Adrenal gland (tissue), 12 donors: ENCODE results near the gene TCEA2. TPM values are rescaled to one million over a fixed set of nuclear protein-coding genes. Genes with fewer than 3 reads are reported as not detected.

Experiments
- DNase-seq, 7 donors: peaks; one replicate each; pipeline ENCODE4 v3.0.0-alpha.2; 2019 to 2020
- H3K27ac ChIP-seq, 5 donors: fragments of 200-600 bp; sonication (generic) in 4 of 5; 1 replicate in 3 of 5; 2 replicates in 2 of 5; pipeline versions ENCODE4 v1.5.1 to v1.8.0; 2016 to 2020; ENCODE audit warnings: mild to moderate bottlenecking in 1 of 5
- H3K27me3 ChIP-seq: fragments of 200-600 bp; 2 replicates; pipeline ENCODE4 v1.8.0; 2021
- H3K36me3 ChIP-seq, 2 donors: fragments of 200-600 bp; replicated peaks in 1 of 2; 1 replicate in 1 of 2; 2 replicates in 1 of 2; pipeline versions ENCODE4 v1.5.1 to v1.8.0; 2018 to 2022
- H3K4me1 ChIP-seq, 2 donors: fragments of 200-600 bp; replicated peaks in 1 of 2; 1 replicate in 1 of 2; 2 replicates in 1 of 2; pipeline versions ENCODE4 v1.5.1 to v1.8.0; 2018 to 2021
- H3K4me3 ChIP-seq, 4 donors: fragments of 200-600 bp; sonication (generic) in 3 of 4; one replicate each; pipeline ENCODE4 v1.5.1; 2016 to 2018
- H3K9me3 ChIP-seq, 3 donors: fragments of 200-600 bp; sonication (generic) in 1 of 3; replicated peaks in 1 of 3; 1 replicate in 2 of 3; 2 replicates in 1 of 3; pipeline versions ENCODE4 v1.5.1 to v1.8.0; 2016 to 2021
- POLR2A ChIP-seq, 2 donors: fragments of 450-650 bp; IDR thresholded peaks; one replicate each; pipeline ENCODE4 v1.6.1; 2017; ENCODE audit warnings: antibody characterized with exemption in 2 of 2, mild to moderate bottlenecking in 2 of 2, moderate library complexity in 1 of 2
- WGBS, 4 donors: extraction: QIAGEN DNeasy Blood & Tissue Kit in 2 of 4; methylation state at CpG; one replicate each; pipeline versions ENCODE4 v1.1.5 to v1.1.7; 2013 to 2017; 5-methylcytosine and 5-hydroxymethylcytosine counted together
- intact Hi-C, 2 donors: fragments of 100-400 bp; cut with DNase I; formaldehyde crosslinking; loops; one replicate each; pipeline versions ENCODE4 v1.14.1 to v1.15.0; 2022 to 2023
- polyA plus RNA-seq, 3 donors: library from polyadenylated mRNA; stranded (reverse); fragments of 200-250 nt in 2 of 3; fragments of 350-450 nt in 1 of 3; fragmentation: Illumina TruSeq in 1 of 3; extraction: RNeasy Lipid Tissue Mini Kit (QIAGEN cat#74804) in 1 of 3; gene quantifications; one replicate each; pipeline ENCODE4 v1.2.3, GENCODE V29; 2013 to 2014
- total RNA-seq, 9 donors: library from RNA; depleted of rRNA in 4 of 9; stranded (reverse); fragments of >200 nt in 4 of 9; fragments of 120-200 nt in 1 of 9; fragmentation: NEBNext Ultra II Directional in 1 of 9; extraction: Animal tissue kit (Norgen Biotek cat#: 25700) in 1 of 9; gene quantifications; one replicate each; pipeline versions ENCODE4 v1.1.0 to v1.2.4, GENCODE V29; 2013 to 2023
- TF ChIP-seq, protein P1 (sequence below), 6 experiments: fragments of 450-650 bp in 4 of 6; fragments of 200-600 bp in 2 of 6; sonication (generic) in 1 of 6; IDR thresholded peaks; 1 replicate in 5 of 6; 2 replicates in 1 of 6; pipeline versions ENCODE4 v1.5.1 to v1.8.0; 2016 to 2021; ENCODE audit warnings: antibody characterized with exemption in 6 of 6, mild to moderate bottlenecking in 2 of 6, moderate library complexity in 1 of 6
- donor health status: healthy with polysubstance abuse.
- donor health status: Bipolar disorder and iron deficiency.
- donor health status: DM: yes; HTN: yes; CAD: no.
- donor health status: DM: no; HTN: no; CAD: no.
- donor health status: DM: no; HTN: no; CAD: no.
- donor health status: DM: yes; HTN: yes; CAD: no.

The TCEA2 gene
- total and polyA plus RNA-seq, 12 donors: 12.6 to 184 (median 53.7) TPM

DNA sequence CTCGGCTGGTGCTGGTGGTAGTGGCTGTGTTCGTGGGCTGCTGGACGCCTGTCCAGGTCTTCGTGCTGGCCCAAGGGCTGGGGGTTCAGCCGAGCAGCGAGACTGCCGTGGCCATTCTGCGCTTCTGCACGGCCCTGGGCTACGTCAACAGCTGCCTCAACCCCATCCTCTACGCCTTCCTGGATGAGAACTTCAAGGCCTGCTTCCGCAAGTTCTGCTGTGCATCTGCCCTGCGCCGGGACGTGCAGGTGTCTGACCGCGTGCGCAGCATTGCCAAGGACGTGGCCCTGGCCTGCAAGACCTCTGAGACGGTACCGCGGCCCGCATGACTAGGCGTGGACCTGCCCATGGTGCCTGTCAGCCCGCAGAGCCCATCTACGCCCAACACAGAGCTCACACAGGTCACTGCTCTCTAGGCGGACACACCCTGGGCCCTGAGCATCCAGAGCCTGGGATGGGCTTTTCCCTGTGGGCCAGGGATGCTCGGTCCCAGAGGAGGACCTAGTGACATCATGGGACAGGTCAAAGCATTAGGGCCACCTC, 35.5 kb downstream of the TCEA2 start:
- TF ChIP-seq POLR2A (IDR thresholded peaks at IDR 0.05): no peak
- TF ChIP-seq, protein P1, sequence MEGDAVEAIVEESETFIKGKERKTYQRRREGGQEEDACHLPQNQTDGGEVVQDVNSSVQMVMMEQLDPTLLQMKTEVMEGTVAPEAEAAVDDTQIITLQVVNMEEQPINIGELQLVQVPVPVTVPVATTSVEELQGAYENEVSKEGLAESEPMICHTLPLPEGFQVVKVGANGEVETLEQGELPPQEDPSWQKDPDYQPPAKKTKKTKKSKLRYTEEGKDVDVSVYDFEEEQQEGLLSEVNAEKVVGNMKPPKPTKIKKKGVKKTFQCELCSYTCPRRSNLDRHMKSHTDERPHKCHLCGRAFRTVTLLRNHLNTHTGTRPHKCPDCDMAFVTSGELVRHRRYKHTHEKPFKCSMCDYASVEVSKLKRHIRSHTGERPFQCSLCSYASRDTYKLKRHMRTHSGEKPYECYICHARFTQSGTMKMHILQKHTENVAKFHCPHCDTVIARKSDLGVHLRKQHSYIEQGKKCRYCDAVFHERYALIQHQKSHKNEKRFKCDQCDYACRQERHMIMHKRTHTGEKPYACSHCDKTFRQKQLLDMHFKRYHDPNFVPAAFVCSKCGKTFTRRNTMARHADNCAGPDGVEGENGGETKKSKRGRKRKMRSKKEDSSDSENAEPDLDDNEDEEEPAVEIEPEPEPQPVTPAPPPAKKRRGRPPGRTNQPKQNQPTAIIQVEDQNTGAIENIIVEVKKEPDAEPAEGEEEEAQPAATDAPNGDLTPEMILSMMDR (IDR thresholded peaks at IDR 0.05): no peak
- H3K4me1 ChIP-seq: peaks cover 0 to 3% of the 10 kb centered on the region in 2 donors
- intact Hi-C loops: no loop called here
- H3K9me3 ChIP-seq: no peaks in the 10 kb centered on the region
- DNase-seq: no peak
- no peaks in the 10 kb centered on the region for H3K36me3 ChIP-seq
- no peak overlapping the region for H3K27ac ChIP-seq
- H3K4me3 ChIP-seq: no peak overlapping the region
- 86 to 94% (median 93%) methylated on average over 18 to 28 of the region's 28 CpGs for WGBS, 4 donors
- H3K27me3 ChIP-seq: peaks cover 18% of the 10 kb centered on the region

DNA sequence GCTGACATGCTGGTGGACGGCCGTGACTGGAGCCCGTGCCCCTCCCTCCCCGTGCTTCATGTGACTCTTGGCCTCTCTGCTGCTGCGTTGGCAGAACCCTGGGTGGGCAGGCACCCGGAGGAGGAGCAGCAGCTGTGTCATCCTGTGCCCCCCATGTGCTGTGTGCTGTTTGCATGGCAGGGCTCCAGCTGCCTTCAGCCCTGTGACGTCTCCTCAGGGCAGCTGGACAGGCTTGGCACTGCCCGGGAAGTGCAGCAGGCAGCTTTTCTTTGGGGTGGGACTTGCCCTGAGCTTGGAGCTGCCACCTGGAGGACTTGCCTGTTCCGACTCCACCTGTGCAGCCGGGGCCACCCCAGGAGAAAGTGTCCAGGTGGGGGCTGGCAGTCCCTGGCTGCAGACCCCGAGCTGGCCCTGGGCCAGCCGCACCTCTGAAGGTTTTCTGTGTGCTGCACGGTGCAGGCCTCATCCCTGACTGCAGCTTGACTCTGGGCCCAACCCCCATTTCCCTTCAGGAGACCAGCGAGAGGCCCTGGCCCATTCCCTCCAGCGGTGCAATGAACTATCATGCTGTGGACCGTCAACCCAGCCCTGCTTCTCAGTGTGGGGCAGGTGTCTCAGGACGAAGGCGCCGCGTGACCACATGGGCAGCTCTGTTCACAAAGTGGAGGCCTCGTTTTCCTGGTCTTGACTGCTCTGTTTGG, 36.2 kb downstream of the TCEA2 start:
- 85 to 93% (median 88%) methylated on average over 11 to 21 of the region's 21 CpGs for WGBS, 4 donors
- no peak for DNase-seq
- peaks cover 0 to 3% of the 10 kb centered on the region in 2 donors for H3K4me1 ChIP-seq
- H3K4me3 ChIP-seq: no peak overlapping the region
- no peak overlapping the region for H3K27ac ChIP-seq
- TF ChIP-seq POLR2A (IDR thresholded peaks at IDR 0.05): no peak
- TF ChIP-seq, protein P1 (IDR thresholded peaks at IDR 0.05): no peak
- H3K27me3 ChIP-seq: peaks cover 21% of the 10 kb centered on the region
- no peaks in the 10 kb centered on the region for H3K9me3 ChIP-seq
- H3K36me3 ChIP-seq: no peaks in the 10 kb centered on the region
- intact Hi-C loops: no loop called here

DNA sequence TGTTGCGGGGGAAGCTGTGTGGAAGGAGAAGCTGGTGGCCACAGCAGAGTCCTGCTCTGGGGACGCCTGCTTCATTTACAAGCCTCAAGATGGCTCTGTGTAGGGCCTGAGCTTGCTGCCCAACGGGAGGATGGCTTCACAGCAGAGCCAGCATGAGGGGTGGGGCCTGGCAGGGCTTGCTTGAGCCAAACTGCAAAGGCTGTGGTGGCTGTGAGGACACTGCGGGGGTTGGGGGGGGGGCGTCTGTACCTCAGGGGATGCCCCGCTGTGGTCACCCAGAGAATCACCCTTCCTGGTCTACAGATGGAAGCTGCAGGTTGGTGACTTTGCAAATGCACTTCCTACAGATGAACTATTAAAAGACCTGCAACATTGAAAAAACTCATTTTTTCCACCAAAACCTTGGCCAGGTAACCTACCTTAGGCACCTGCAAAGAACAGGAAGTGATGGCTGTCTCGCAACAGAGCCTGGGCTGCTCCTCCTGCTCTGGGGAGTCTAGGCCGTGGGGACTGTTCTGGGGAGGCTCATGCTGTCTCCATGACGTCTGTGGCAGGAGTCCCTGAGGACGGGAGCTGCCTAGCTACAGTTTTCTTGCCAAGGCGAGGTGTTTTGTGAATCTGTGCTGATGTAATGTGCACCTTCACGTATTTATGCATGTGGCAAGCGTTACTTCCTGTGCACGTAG, 37.0 kb downstream of the TCEA2 start:
- Histone ChIP-seq H3K36me3 (no peaks in the 10 kb centered on the region), H3K4me1 (peaks cover 0 to 3% of the 10 kb centered on the region in 2 donors), H3K9me3 (no peaks in the 10 kb centered on the region), H3K27me3 (peaks cover 21% of the 10 kb centered on the region), H3K4me3 (no peak overlapping the region), H3K27ac (peak overlapping the region in 1 of 5 donors; percentile 52)
- TF ChIP-seq, protein P1 (IDR thresholded peaks at IDR 0.05): no peak
- no peak for TF ChIP-seq POLR2A (IDR thresholded peaks at IDR 0.05)
- intact Hi-C loops: no loop called here
- peak in 1 of 7 donors; percentile 81 for DNase-seq
- WGBS, 4 donors: 69 to 89% (median 80%) methylated on average over 5 to 14 of the region's 14 CpGs

DNA sequence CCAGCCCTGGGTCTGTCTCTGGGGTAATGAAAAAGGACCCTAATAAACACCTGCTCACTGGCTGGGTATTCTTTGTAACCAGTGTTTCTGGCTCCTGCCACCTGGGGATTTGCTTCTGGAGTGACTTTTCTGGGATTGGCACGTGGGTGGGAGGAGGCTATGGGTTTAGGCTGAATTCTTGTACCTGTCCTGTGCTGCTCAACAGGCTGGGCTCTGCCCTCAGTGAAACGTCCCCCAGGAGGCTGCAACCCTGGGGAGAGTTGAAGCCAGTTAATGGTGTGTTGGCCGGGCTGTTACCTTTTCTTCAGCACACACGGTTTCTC, 37.5 kb downstream of the TCEA2 start:
- peaks cover 0 to 3% of the 10 kb centered on the region in 2 donors for H3K4me1 ChIP-seq
- intact Hi-C loops: no loop called here
- H3K9me3 ChIP-seq: no peaks in the 10 kb centered on the region
- peaks cover 21% of the 10 kb centered on the region for H3K27me3 ChIP-seq
- no peaks in the 10 kb centered on the region for H3K36me3 ChIP-seq
- peak overlapping the region in 1 of 5 donors; percentile 52 for H3K27ac ChIP-seq
- TF ChIP-seq POLR2A (IDR thresholded peaks at IDR 0.05): no peak
- TF ChIP-seq, protein P1 (IDR thresholded peaks at IDR 0.05): no peak
- no peak for DNase-seq
- no peak overlapping the region for H3K4me3 ChIP-seq
- WGBS, 4 donors: 68 to 81% (median 74%) methylated on average over 4 of the region's 4 CpGs
